Fibroblast of skin of right biceps (primary cell): Measurements from ENCODE around the gene MEGF9.

Experiments
- DNase-seq: peaks from one replicate; pipeline ENCODE4 v3.0.0-alpha.2; 2013

The MEGF9 gene

GRCh38 chr9:120702075-120702474 is 12.2 kb downstream of the MEGF9 start:
- no peak for DNase-seq

- no peak for DNase-seq
Measured at GRCh38 chr9:120701248-120701647, 13.0 kb downstream of the MEGF9 start.

- no peak for DNase-seq
Measured at GRCh38 chr9:120698766-120699165, 15.5 kb downstream of the MEGF9 start.

GRCh38 chr9:120697448-120697847 is 16.8 kb downstream of the MEGF9 start:
- no peak for DNase-seq

GRCh38 chr9:120696551-120697230 is 17.6 kb downstream of the MEGF9 start:
- no peak for DNase-seq

- DNase-seq, result no peak
Measured at GRCh38 chr9:120694559-120694958, 19.7 kb downstream of the MEGF9 start.

- no peak for DNase-seq
Measured at GRCh38 chr9:120693700-120694008, 20.6 kb downstream of the MEGF9 start.

- DNase-seq, result peak; percentile 45
Measured at GRCh38 chr9:120692901-120693699, 21.2 kb downstream of the MEGF9 start.

GRCh38 chr9:120690372-120690771 is 23.9 kb downstream of the MEGF9 start:
- DNase-seq, result no peak

- DNase-seq, result peak; percentile 28
Measured at GRCh38 chr9:120689860-120690259, 24.4 kb downstream of the MEGF9 start.

- no peak for DNase-seq
Measured at GRCh38 chr9:120688758-120689157, 25.5 kb downstream of the MEGF9 start.

- DNase-seq, result no peak
Measured at GRCh38 chr9:120683150-120683549, 31.1 kb downstream of the MEGF9 start.

- no peak for DNase-seq
Measured at GRCh38 chr9:120681121-120681520, 33.1 kb downstream of the MEGF9 start.

- no peak for DNase-seq
Measured at GRCh38 chr9:120680579-120680978, 33.7 kb downstream of the MEGF9 start.

GRCh38 chr9:120680161-120680560 is 34.1 kb downstream of the MEGF9 start:
- DNase-seq, result no peak

GRCh38 chr9:120677965-120678364 is 36.3 kb downstream of the MEGF9 start:
- DNase-seq, result no peak

GRCh38 chr9:120676767-120677402 is 37.4 kb downstream of the MEGF9 start:
- DNase-seq, result no peak

- no peak for DNase-seq
Measured at GRCh38 chr9:120668399-120668798, 45.9 kb downstream of the MEGF9 start.

GRCh38 chr9:120663950-120664349 is 50.3 kb downstream of the MEGF9 start:
- DNase-seq, result no peak

- DNase-seq, result no peak
Measured at GRCh38 chr9:120663380-120663779, 50.9 kb downstream of the MEGF9 start.

- DNase-seq, result no peak
Measured at GRCh38 chr9:120662513-120662912, 51.8 kb downstream of the MEGF9 start.

- no peak for DNase-seq
Measured at GRCh38 chr9:120659676-120660075, 54.6 kb downstream of the MEGF9 start.

GRCh38 chr9:120659209-120659608 is 55.1 kb downstream of the MEGF9 start:
- no peak for DNase-seq

- peak; percentile 25 for DNase-seq
Measured at GRCh38 chr9:120655005-120655622, 59.2 kb downstream of the MEGF9 start.
